K562 (cell line): ENCODE measurements around the gene RGL4. TPM values are rescaled to one million over a fixed set of nuclear protein-coding genes. Genes with fewer than 3 reads are reported as not detected.
"Not testable (repeated sequence)": the region's sequence is repeated elsewhere in the genome, so short reads cannot be mapped to it uniquely, and the experiment has no call there.

ENCODE experiments used
- ATAC-seq: fragments of 200-7000 bp; cut with Tn5 transposase; 3 replicates; pipeline ENCODE4 v1.9.1; 2020; ENCODE audit warnings: moderate library complexity
- BruUV-seq: library from RNA; stranded (reverse); fragments of 400-500 nt; replicated peaks from 2 replicates; lab custom pipeline; 2021; lab: Mats Ljungman, UMichigan
- CTCF ChIA-PET: fragments of 300-600 bp; formaldehyde crosslinking; extraction: SDS; loops from one replicate; lab custom pipeline; 2021; ENCODE audit warnings: low intra/inter-chr PET ratio; lab: Yijun Ruan, JAX
- POLR2A ChIA-PET: fragments of 300-600, 350-650 bp; sonication (Branson Sonifier 250); formaldehyde crosslinking; extraction: SDS; loops from one replicate; lab custom pipeline; 2021; ENCODE audit warnings: antibody characterized with exemption, inconsistent platforms; lab: Yijun Ruan, JAX
- DNase-seq, 4 experiments: peaks; one replicate each; pipeline versions ENCODE4 v3.0.0 to v3.0.0-alpha.2; 2011 to 2018; ENCODE audit warnings: low spot score in 3 of 4, mixed read lengths in 3 of 4; ENCODE audit errors: extremely low read depth in 1 of 4
- FAIRE-seq: peaks from 2 replicates; lab custom pipeline; 2011; peaks lifted over from hg19 to GRCh38; lab: Jason Lieb, UNC
- H2AFZ ChIP-seq: 2 replicates; pipeline ENCODE4 v1.6.0; 2011; ENCODE audit warnings: low read depth, low read length, control low read depth, inconsistent platforms
- H3K27ac ChIP-seq: fragments of 200-600 bp; 3 replicates; pipeline ENCODE4 v1.8.0; 2011; ENCODE audit warnings: low read depth, mild to moderate bottlenecking, control low read depth, inconsistent platforms, low read length, moderate library complexity, mixed read lengths; ENCODE audit errors: extremely low read depth
- H3K27me3 ChIP-seq, 2 experiments: fragments of 300-600 bp in 1 of 2; 2 replicates in 1 of 2; 3 replicates in 1 of 2; pipeline versions ENCODE4 v1.6.0 to v1.8.0; 2011; ENCODE audit warnings: inconsistent platforms in 2 of 2, low read length in 2 of 2, mild to moderate bottlenecking in 1 of 2, mixed read lengths in 1 of 2, moderate library complexity in 1 of 2; ENCODE audit not compliant: control insufficient read depth in 2 of 2, insufficient read depth in 2 of 2
- H3K36me3 ChIP-seq: fragments of 300-600 bp; 3 replicates; pipeline ENCODE4 v1.8.0; 2011; ENCODE audit warnings: mild to moderate bottlenecking, low read length, inconsistent platforms; ENCODE audit not compliant: control insufficient read depth, insufficient read depth
- H3K4me1 ChIP-seq, 2 experiments: fragments of 200-600 bp in 1 of 2; replicated peaks in 1 of 2; 2 replicates in 1 of 2; 3 replicates in 1 of 2; pipeline versions ENCODE4 v1.5.1 to v1.8.0; 2011; ENCODE audit warnings: inconsistent platforms in 2 of 2, low read length in 2 of 2, mild to moderate bottlenecking in 1 of 2, mixed read lengths in 1 of 2, moderate library complexity in 1 of 2; ENCODE audit not compliant: control insufficient read depth in 2 of 2, insufficient read depth in 2 of 2
- H3K4me2 ChIP-seq: 2 replicates; pipeline ENCODE4 v1.6.1; 2011; ENCODE audit warnings: low read length, control low read depth, inconsistent platforms, mixed read lengths; ENCODE audit not compliant: insufficient read depth
- H3K4me3 ChIP-seq: fragments of 200-600 bp; sonication (generic), shearing (Covaris generic); 2 replicates; pipeline ENCODE4 v1.5.1; 2016; ENCODE audit warnings: control low read depth, inconsistent platforms
- H3K79me2 ChIP-seq: fragments of 200-600 bp; 3 replicates; pipeline ENCODE4 v1.8.0; 2011; ENCODE audit warnings: low read length, inconsistent platforms; ENCODE audit not compliant: control insufficient read depth, insufficient read depth
- H3K9ac ChIP-seq, 2 experiments: 2 replicates each; pipeline versions ENCODE4 v1.6.0 to v1.6.1; 2011; ENCODE audit warnings: low read depth in 2 of 2, low read length in 2 of 2, control low read depth in 1 of 2, inconsistent platforms in 1 of 2, mild to moderate bottlenecking in 1 of 2, mixed read lengths in 1 of 2; ENCODE audit not compliant: insufficient read depth in 1 of 2
- H3K9me1 ChIP-seq: one replicate; pipeline ENCODE4 v1.6.0; 2011; ENCODE audit warnings: inconsistent platforms, mild to moderate bottlenecking, low read length, moderate library complexity; ENCODE audit not compliant: control insufficient read depth, insufficient read depth
- H3K9me3 ChIP-seq: replicated peaks from 2 replicates; pipeline ENCODE4 v1.5.1; 2011; ENCODE audit warnings: low read depth, low read length, inconsistent platforms; ENCODE audit not compliant: control insufficient read depth, insufficient read depth
- H4K20me1 ChIP-seq: replicated peaks from 2 replicates; pipeline ENCODE4 v1.6.1; 2011; ENCODE audit warnings: low read length, inconsistent platforms, mixed read lengths; ENCODE audit not compliant: control insufficient read depth, insufficient read depth
- ARID4B ChIP-seq: sonication (generic); formaldehyde crosslinking; IDR thresholded peaks from 2 replicates; pipeline ENCODE4 v1.8.0; 2022; ENCODE audit warnings: mild to moderate bottlenecking, missing genetic modification reagents
- BHLHE40 ChIP-seq: IDR thresholded peaks from 2 replicates; pipeline ENCODE4 v1.6.1; 2011; ENCODE audit warnings: low read length, improper control_type of control experiment
- FOXO4 ChIP-seq: fragments of 450-650 bp; formaldehyde crosslinking; IDR thresholded peaks from 2 replicates; pipeline ENCODE4 v1.4.0; 2020; ENCODE audit warnings: mild to moderate bottlenecking, moderate library complexity
- HOXB6 ChIP-seq: fragments of 250-450 bp; sonication (Bioruptor Pico); IDR thresholded peaks from 2 replicates; pipeline ENCODE4 v1.5.1; 2022; ENCODE audit warnings: mild to moderate bottlenecking, borderline replicate concordance
- SOX6 ChIP-seq: fragments of 450-650 bp; IDR thresholded peaks from 2 replicates; pipeline ENCODE4 v1.6.1; 2014; ENCODE audit warnings: mild to moderate bottlenecking
- SRSF1 ChIP-seq: fragments of 200-400 bp; formaldehyde crosslinking; IDR thresholded peaks from 2 replicates; pipeline ENCODE4 v1.6.1; 2017; ENCODE audit warnings: mild to moderate bottlenecking, low read depth, low read length, moderate library complexity
- WGBS: fragments of 100-300 bp; shearing (Covaris generic); methylation state at CpG from one replicate; pipeline ENCODE4 v1.1.6; 2016; ENCODE audit warnings: low coverage, mixed read lengths; ENCODE audit not compliant: insufficient coverage; ENCODE audit errors: missing lambda C conversion rate; 5-methylcytosine and 5-hydroxymethylcytosine counted together
- in situ Hi-C: fragments of 300-500 bp; cut with MboI; formaldehyde crosslinking; loops from 4 replicates; pipeline ENCODE4 v1.15.0; 2018; ENCODE audit warnings: inconsistent platforms, mixed read lengths
- intact Hi-C: fragments of 100-400 bp; cut with micrococcal nuclease; formaldehyde crosslinking; loops from 2 replicates; pipeline ENCODE4 v1.14.2; 2022
- polyA plus RNA-seq, 8 experiments: library from polyadenylated mRNA; depleted of rRNA in 4 of 8; stranded (reverse) in 5 of 8; unstranded in 3 of 8; fragments of >200 nt; fragmentation: Nextera tagmentation in 2 of 8; fragmentation: Illumina TruSeq in 1 of 8; extraction: Ambion mirVana in 2 of 8; extraction: Trizol in 1 of 8; gene quantifications; 2 replicates each; pipeline versions ENCODE4 v1.2.1 to v1.2.3, GENCODE V29; 2011 to 2014; ENCODE audit warnings: inconsistent platforms in 1 of 8, missing spikeins in 1 of 8
- total RNA-seq, 7 experiments: library from RNA; depleted of rRNA in 6 of 7; stranded (reverse); fragments of >200 nt in 6 of 7; fragmentation: Illumina TruSeq in 2 of 7; extraction: Trizol in 2 of 7; gene quantifications; 2 replicates each; pipeline versions ENCODE4 v1.2.1 to v1.2.3, GENCODE V29; 2011 to 2021; ENCODE audit warnings: low replicate concordance in 1 of 7
- TF ChIP-seq, protein P1 (sequence below): sonication (generic); formaldehyde crosslinking; IDR thresholded peaks from 2 replicates; pipeline ENCODE4 v1.9.0; 2022; ENCODE audit warnings: mild to moderate bottlenecking, missing genetic modification reagents

RGL4 gene
- total and polyA plus RNA-seq, 9 of the 15 experiments (the other 6 are each of a cell fraction or from before 2014, with no cell fraction given): not detected

DNA sequence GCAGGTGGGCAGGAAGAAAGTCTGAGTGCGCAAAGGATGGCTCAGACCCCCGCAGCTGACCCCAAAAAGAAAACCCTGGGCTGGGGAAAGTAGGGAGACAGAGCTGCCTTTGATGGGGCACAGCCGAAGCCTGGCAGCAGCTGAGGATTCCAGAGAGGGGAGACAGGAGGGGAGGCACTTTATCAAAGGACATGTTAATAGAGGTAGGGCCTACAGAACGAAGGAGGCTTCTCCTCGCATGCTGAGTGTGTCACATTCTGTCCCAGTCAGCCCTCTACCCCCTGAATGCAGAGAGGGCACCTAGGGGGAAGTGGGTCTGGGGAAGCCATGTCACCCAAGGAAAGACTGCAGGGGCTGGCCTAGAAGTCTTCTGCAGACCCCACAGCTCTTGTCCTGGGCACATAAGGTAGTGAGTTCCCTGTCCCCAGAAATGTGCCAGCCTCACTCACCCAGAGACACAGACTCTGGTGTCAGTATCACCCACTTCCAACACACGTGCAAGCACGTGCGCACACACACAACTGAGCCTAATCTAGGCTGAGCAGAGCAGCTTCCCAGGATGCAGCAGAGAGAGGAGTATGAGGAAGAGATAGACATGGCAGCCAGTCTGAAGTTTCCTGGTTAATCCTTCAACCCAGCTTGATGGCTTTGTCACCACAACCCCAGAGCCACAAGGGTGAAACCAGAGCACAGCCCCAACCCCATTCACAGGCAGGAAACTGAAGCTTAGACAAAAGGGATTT lies 18.3 kb upstream of the RGL4 start:
- H3K4me2 ChIP-seq, H2AFZ ChIP-seq, ATAC-seq, H4K20me1 ChIP-seq, H3K9me3 ChIP-seq, BruUV-seq, H3K9me1 ChIP-seq, in situ Hi-C loops, H3K27ac ChIP-seq, H3K9ac ChIP-seq, intact Hi-C loops, H3K36me3 ChIP-seq, DNase-seq, H3K27me3 ChIP-seq, H3K4me3 ChIP-seq, H3K4me1 ChIP-seq, H3K79me2 ChIP-seq, CTCF ChIA-PET: not testable (repeated sequence)
- POLR2A ChIA-PET: interaction anchor here (0.7 kb wide), 1 partner anchor 30 kb away, joined by 3 read pairs; no protein-coding TSS in a partner anchor
- FAIRE-seq: peak; percentile 72
- WGBS: 69% methylated on average over 7 of the region's 8 CpGs
- TF ChIP-seq BHLHE40: peak; percentile 61; the same call in 1 of the 2 replicates
- TF ChIP-seq, protein P1, sequence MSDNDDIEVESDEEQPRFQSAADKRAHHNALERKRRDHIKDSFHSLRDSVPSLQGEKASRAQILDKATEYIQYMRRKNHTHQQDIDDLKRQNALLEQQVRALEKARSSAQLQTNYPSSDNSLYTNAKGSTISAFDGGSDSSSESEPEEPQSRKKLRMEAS (CRISPR knock-in tag): peak; percentile 20; the same call in 1 of the 2 replicates

DNA sequence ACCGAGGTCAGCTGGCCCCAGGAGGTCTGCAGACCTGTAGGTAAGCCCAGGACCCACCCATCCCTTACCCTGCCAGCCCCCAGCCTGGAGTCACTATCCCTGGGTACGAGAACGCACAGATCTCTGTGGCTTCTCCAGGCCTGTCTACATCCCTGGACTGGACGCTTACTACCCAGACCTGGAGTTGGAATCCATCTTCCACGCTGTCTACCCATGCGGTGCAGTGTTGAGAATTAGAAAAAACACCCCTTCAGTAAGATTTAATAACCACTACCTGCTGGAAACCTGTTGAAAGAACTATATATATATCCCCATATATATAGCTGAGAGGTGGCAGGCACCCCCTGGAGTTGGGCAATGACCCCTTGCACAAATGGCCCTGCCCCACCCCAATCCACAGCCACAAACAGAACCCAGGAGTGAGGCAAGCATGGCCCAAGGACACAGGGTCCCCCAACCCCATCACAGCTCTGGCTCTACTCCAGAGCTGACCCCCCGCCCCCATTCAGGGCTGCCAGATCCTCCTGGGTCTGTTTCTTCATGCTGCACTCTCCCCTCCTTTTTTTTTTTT lies 17.7 kb upstream of the RGL4 start:
- ChIA-PET CTCF (no interaction called here), POLR2A (interaction anchor here (0.7 kb wide), 1 partner anchor 29 kb away, joined by 3 read pairs; no protein-coding TSS in a partner anchor)
- no peaks in the 10 kb centered on the region for H4K20me1 ChIP-seq
- ATAC-seq: no peak
- H3K36me3 ChIP-seq: no peaks in the 10 kb centered on the region
- BruUV-seq: no TSS peak
- WGBS: 95% methylated on average over 5 of the region's 7 CpGs
- no peak for FAIRE-seq
- in situ Hi-C loops (no loop called here), intact Hi-C loops (no loop called here)
- no peaks in the 10 kb centered on the region for H3K9me1 ChIP-seq
- no peak overlapping the region for H2AFZ ChIP-seq
- no peaks in the 10 kb centered on the region for H3K9me3 ChIP-seq
- no peaks in the 10 kb centered on the region for H3K79me2 ChIP-seq
- H3K27me3 ChIP-seq: no peaks in the 10 kb centered on the region
- H3K4me2 ChIP-seq: no peak overlapping the region
- H3K27ac ChIP-seq: no peak overlapping the region
- H3K4me1 ChIP-seq: peaks cover 0 to 5% of the 10 kb centered on the region in 2 experiments; a peak in 2 of 5 replicates
- H3K4me3 ChIP-seq: no peak overlapping the region
- no peak overlapping the region for H3K9ac ChIP-seq
- no peak for DNase-seq
- no peak for TF ChIP-seq FOXO4 (CRISPR knock-in tag)
- no peak for TF ChIP-seq SRSF1
- TF ChIP-seq ARID4B (CRISPR knock-in tag): no peak
- TF ChIP-seq SOX6: no peak
- TF ChIP-seq HOXB6 (CRISPR knock-in tag): no peak
